Lung (tissue), 12 donors: ENCODE measurements around the gene ZNF506. TPM values are rescaled to one million over a fixed set of nuclear protein-coding genes. Genes with fewer than 3 reads are reported as not detected.
"Not testable (repeated sequence)": the region's sequence is repeated elsewhere in the genome, so short reads cannot be mapped to it uniquely, and the experiment has no call there.

Experiments
- ATAC-seq: fragments of 200-7000 bp; cut with Tn5 transposase; one replicate; pipeline ENCODE4 v1.9.1; 2020; ENCODE audit warnings: moderate number of reproducible peaks; ENCODE audit not compliant: insufficient read depth, low FRiP score
- DNase-seq, 3 donors: peaks; one replicate each; pipeline ENCODE4 v3.0.0-alpha.2; 2013 to 2017
- H3K27ac ChIP-seq, 2 donors: one replicate each; pipeline ENCODE4 v1.5.1; 2013; ENCODE audit warnings: mild to moderate bottlenecking in 2 of 2, moderate library complexity in 2 of 2, control low read depth in 1 of 2, inconsistent platforms in 1 of 2, low read depth in 1 of 2, low read length in 1 of 2
- H3K27me3 ChIP-seq, 3 donors: one replicate each; pipeline ENCODE4 v1.5.1; 2013; ENCODE audit warnings: low read length in 2 of 3; ENCODE audit not compliant: control insufficient read depth in 3 of 3, insufficient read depth in 3 of 3
- H3K36me3 ChIP-seq, 4 donors: one replicate each; pipeline ENCODE4 v1.5.1; 2013; ENCODE audit warnings: low read length in 4 of 4, mild to moderate bottlenecking in 1 of 4, moderate library complexity in 1 of 4; ENCODE audit not compliant: control insufficient read depth in 4 of 4, insufficient read depth in 4 of 4
- H3K4me1 ChIP-seq, 5 donors: one replicate each; pipeline ENCODE4 v1.5.1; 2013; ENCODE audit warnings: low read length in 5 of 5, mild to moderate bottlenecking in 2 of 5, moderate library complexity in 1 of 5; ENCODE audit not compliant: control insufficient read depth in 5 of 5, insufficient read depth in 5 of 5
- H3K4me3 ChIP-seq: one replicate; pipeline ENCODE4 v1.5.1; 2013; ENCODE audit warnings: mild to moderate bottlenecking, control low read depth, moderate library complexity
- H3K9ac ChIP-seq, 2 donors: one replicate each; pipeline ENCODE4 v1.5.1; 2013; ENCODE audit warnings: low read length in 2 of 2, control low read depth in 1 of 2; ENCODE audit not compliant: insufficient read depth in 1 of 2
- H3K9me3 ChIP-seq, 4 donors: one replicate each; pipeline ENCODE4 v1.5.1; 2013; ENCODE audit warnings: low read length in 3 of 4, mild to moderate bottlenecking in 1 of 4, moderate library complexity in 1 of 4; ENCODE audit not compliant: control insufficient read depth in 4 of 4, insufficient read depth in 3 of 4
- CTCF ChIP-seq: IDR thresholded peaks from 2 replicates; pipeline ENCODE4 v1.5.1; 2012; ENCODE audit warnings: mild to moderate bottlenecking; ENCODE audit errors: control extremely low read depth, extremely low read depth
- WGBS, 2 donors: extraction: QIAGEN DNeasy Blood & Tissue Kit; methylation state at CpG; one replicate each; pipeline ENCODE4 v1.1.7; 2013; 5-methylcytosine and 5-hydroxymethylcytosine counted together
- polyA plus RNA-seq, 2 donors: library from polyadenylated mRNA; stranded (reverse); fragments of 200-250 nt; gene quantifications; one replicate each; pipeline ENCODE4 v1.2.1, GENCODE V29; 2013
- total RNA-seq, 2 donors: library from RNA; depleted of rRNA in 1 of 2; stranded (reverse); fragments of >200 nt in 1 of 2; gene quantifications; one replicate each; pipeline ENCODE4 v1.2.1, GENCODE V29; 2014 to 2021
- donor health status: control.
- donor health status: control.
- donor health status: Bipolar disorder and iron deficiency.
- donor health status: healthy.
- donor health status: DM: yes; HTN: yes; CAD: no.

ZNF506 gene
- total and polyA plus RNA-seq, 4 donors: 4.6 to 59.4 (median 12.1) TPM

- 0% methylated on average over 43 of the region's 43 CpGs for WGBS, 2 donors
- TF ChIP-seq CTCF: no peak
- peak within 1 kb of the TSS; percentile 94 to 95 for H3K27ac ChIP-seq
- peaks cover 0 to 7% (median 0%) of the 10 kb centered on the region in 4 donors for H3K9me3 ChIP-seq
- H3K27me3 ChIP-seq: no peaks in the 10 kb centered on the region
- H3K36me3 ChIP-seq: peaks cover 0 to 2% (median 0%) of the 10 kb centered on the region in 4 donors
- ATAC-seq: peak; percentile 100
- H3K4me3 ChIP-seq: peak within 1 kb of the TSS; percentile 57
- peak within 1 kb of the TSS; percentile 74 to 96 for H3K9ac ChIP-seq
- peaks cover 0 to 17% (median 4%) of the 10 kb centered on the region in 5 donors for H3K4me1 ChIP-seq
- DNase-seq: peak; percentile 97 to 99 (median 99)
Observed at GRCh38 chr19:19865750-19866610, 44.4 kb upstream of the ZNF506 start, which contains the start of gene ZNF253. ZNF253 (plus strand) TSS chr19:19865882; CDS start chr19:19865997, 115 bp downstream.

GRCh38 chr19:19860756-19861390 lies 39.3 kb upstream of the ZNF506 start:
- Histone ChIP-seq H3K27me3 (no peaks in the 10 kb centered on the region), H3K4me1 (no peaks in the 10 kb centered on the region), H3K9me3 (peaks cover 0 to 19% (median 0%) of the 10 kb centered on the region in 4 donors), H3K36me3 (no peaks in the 10 kb centered on the region), H3K4me3 (no peak overlapping the region), H3K27ac (no peak overlapping the region), H3K9ac (peak overlapping the region in 1 of 2 donors; percentile 11)
- 16 to 24% methylated on average over 29 of the region's 29 CpGs for WGBS, 2 donors
- DNase-seq (peak; percentile 67 to 86 (median 83)), ATAC-seq (no peak)
- TF ChIP-seq CTCF: no peak

DNA sequence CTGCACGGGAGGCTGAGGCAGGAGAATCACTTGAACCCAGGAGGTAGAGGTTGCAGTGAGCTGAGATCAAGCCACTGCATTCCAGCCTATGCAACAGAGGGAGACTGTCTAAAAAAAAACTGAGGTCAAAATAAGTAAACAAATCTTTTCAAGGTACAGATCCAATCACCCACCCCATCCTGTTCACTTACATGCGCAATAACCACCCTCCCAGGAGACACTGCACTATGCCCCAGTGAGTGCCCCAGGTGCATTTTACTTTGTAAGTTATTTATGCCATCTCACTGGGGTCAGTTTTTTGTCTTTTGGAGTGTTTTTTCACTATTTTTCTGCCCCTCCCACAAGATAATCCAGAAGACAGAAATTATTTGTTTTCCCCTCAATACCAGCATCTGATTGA lies 37.2 kb upstream of the ZNF506 start:
- peaks cover 0 to 19% (median 0%) of the 10 kb centered on the region in 4 donors for H3K9me3 ChIP-seq
- H3K36me3 ChIP-seq: no peaks in the 10 kb centered on the region
- H3K27me3 ChIP-seq: no peaks in the 10 kb centered on the region
- H3K9ac ChIP-seq: no peak overlapping the region
- H3K27ac ChIP-seq: no peak overlapping the region
- H3K4me1 ChIP-seq: no peaks in the 10 kb centered on the region
- ATAC-seq (no peak), DNase-seq (no peak)
- TF ChIP-seq CTCF: no peak
- WGBS, 2 donors: 92 to 95% methylated on average over 2 of the region's 2 CpGs
- no peak overlapping the region for H3K4me3 ChIP-seq

DNA sequence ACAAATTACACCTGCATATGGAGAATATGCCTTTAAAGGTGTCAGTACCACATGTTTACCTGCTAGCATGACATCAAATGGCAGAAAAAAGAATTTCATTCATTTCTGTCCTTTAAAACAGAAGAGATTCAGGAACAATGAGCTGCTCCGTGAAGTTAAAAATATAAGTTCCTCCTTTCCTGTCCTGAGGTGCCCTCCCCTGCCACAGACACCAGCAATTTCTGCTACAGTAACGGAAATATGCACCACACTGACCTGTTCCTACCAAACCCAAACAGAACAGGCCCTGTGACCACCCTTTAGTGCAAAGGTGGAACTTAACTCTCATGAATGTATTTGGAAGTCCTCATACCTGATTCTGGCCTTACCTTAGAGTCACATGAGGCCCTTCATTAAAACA lies 30.2 kb upstream of the ZNF506 start:
- not testable (repeated sequence) for DNase-seq

More for the DNA sequence above, 30.2 kb upstream of the ZNF506 start:
- H3K9ac ChIP-seq, H3K27ac ChIP-seq, ATAC-seq, H3K4me3 ChIP-seq, H3K9me3 ChIP-seq, H3K27me3 ChIP-seq, H3K4me1 ChIP-seq, H3K36me3 ChIP-seq: not testable (repeated sequence)
- 41 to 67% methylated on average over 2 of the region's 2 CpGs for WGBS, 2 donors
